HCT116 (cell line): ENCODE data around the gene TRIM13. TPM values are rescaled to one million over a fixed set of nuclear protein-coding genes. Genes with fewer than 3 reads are reported as not detected.
A peak's percentile ranks its signal among the peaks of the same experiment; 100 is the strongest.

Source experiments
- ATAC-seq: fragments of 200-7000 bp; cut with Tn5 transposase; 2 replicates; pipeline ENCODE4 v1.9.1; 2020; ENCODE audit warnings: mild to moderate bottlenecking, moderate library complexity
- BruUV-seq: library from RNA; stranded (reverse); fragments of 400-500 nt; replicated peaks from 2 replicates; lab custom pipeline; 2021; lab: Mats Ljungman, UMichigan
- CTCF ChIA-PET: fragments of 300-600 bp; sonication (Branson Sonifier 250); formaldehyde crosslinking; loops from one replicate; lab custom pipeline; 2021; ENCODE audit warnings: antibody characterized with exemption; lab: Charles Lee
- POLR2A ChIA-PET: fragments of 300-600, 350-600 bp; sonication (Branson Sonifier 250); formaldehyde crosslinking; loops from one replicate; lab custom pipeline; 2021; ENCODE audit warnings: antibody characterized with exemption; lab: Charles Lee
- RAD21 ChIA-PET, 2 experiments: fragments of 300-600 bp; sonication (Branson Sonifier 250); formaldehyde crosslinking; loops; one replicate each; lab custom pipeline; 2023; ENCODE audit warnings: low total read pairs in 2 of 2; ENCODE audit not compliant: uncharacterized antibody in 2 of 2, unreplicated experiment in 2 of 2, low non-redundant PET in 1 of 2; lab: Charles Lee
- DNase-seq: peaks from one replicate; pipeline ENCODE4 v3.0.0-alpha.2; 2010; ENCODE audit warnings: low read depth, low spot score
- H2AFZ ChIP-seq: fragments of 200-600 bp; shearing (Covaris generic), sonication (generic); 2 replicates; pipeline ENCODE4 v1.6.1; 2017; ENCODE audit warnings: low read depth, mixed run types, mixed read lengths, antibody characterized with exemption, low read length; ENCODE audit not compliant: poor library complexity, severe bottlenecking
- H3K27ac ChIP-seq: 2 replicates; pipeline ENCODE4 v1.5.1; 2012; ENCODE audit warnings: low read depth, low read length
- H3K27me3 ChIP-seq: fragments of 200-600 bp; sonication (generic); 2 replicates; pipeline ENCODE4 v1.6.1; 2016; ENCODE audit warnings: mixed run types, low read length, mixed read lengths; ENCODE audit not compliant: insufficient read depth
- H3K36me3 ChIP-seq, 2 experiments: fragments of 200-500 bp in 1 of 2; fragments of 200-600 bp in 1 of 2; sonication (Bioruptor generic) in 1 of 2; sonication (generic) in 1 of 2; 2 replicates each; pipeline versions ENCODE4 v1.5.1 to v1.6.1; 2014 to 2016; ENCODE audit warnings: low read length in 2 of 2, inconsistent platforms in 1 of 2, mixed read lengths in 1 of 2, mixed run types in 1 of 2; ENCODE audit not compliant: insufficient read depth in 2 of 2, control insufficient read depth in 1 of 2
- H3K4me1 ChIP-seq, 2 experiments: fragments of 200-600 bp in 1 of 2; sonication (generic) in 1 of 2; 2 replicates each; pipeline versions ENCODE4 v1.5.1 to v1.6.1; 2012 to 2017; ENCODE audit warnings: low read length in 2 of 2, inconsistent platforms in 1 of 2, mild to moderate bottlenecking in 1 of 2, mixed read lengths in 1 of 2, mixed run types in 1 of 2, moderate library complexity in 1 of 2; ENCODE audit not compliant: insufficient read depth in 2 of 2, control insufficient read depth in 1 of 2
- H3K4me2 ChIP-seq: fragments of 200-600 bp; sonication (generic); 2 replicates; pipeline ENCODE4 v1.6.1; 2017; ENCODE audit warnings: mixed run types, low read length, mixed read lengths
- H3K4me3 ChIP-seq, 2 experiments: fragments of 200-600 bp in 1 of 2; sonication (generic) in 1 of 2; replicated peaks in 1 of 2; 2 replicates each; pipeline ENCODE4 v1.5.1; 2011 to 2016; ENCODE audit warnings: low read length in 2 of 2, control low read depth in 1 of 2, low read depth in 1 of 2, mild to moderate bottlenecking in 1 of 2, mixed read lengths in 1 of 2, mixed run types in 1 of 2
- H3K79me2 ChIP-seq: fragments of 200-600 bp; sonication (generic); 2 replicates; pipeline ENCODE4 v1.6.1; 2017; ENCODE audit warnings: mild to moderate bottlenecking, mixed run types, low read length, moderate library complexity, mixed read lengths; ENCODE audit not compliant: insufficient read depth
- H3K9ac ChIP-seq: fragments of 200-600 bp; sonication (generic); 2 replicates; pipeline ENCODE4 v1.6.1; 2016; ENCODE audit warnings: low read length, mixed read lengths
- H3K9me2 ChIP-seq: fragments of 200-600 bp; sonication (generic), shearing (Covaris generic); 2 replicates; pipeline ENCODE4 v1.6.1; 2017; ENCODE audit warnings: mixed run types, mild to moderate bottlenecking, moderate library complexity; ENCODE audit not compliant: insufficient read depth
- H3K9me3 ChIP-seq, 2 experiments: fragments of 200-500 bp in 1 of 2; fragments of 200-600 bp in 1 of 2; sonication (Bioruptor generic) in 1 of 2; sonication (generic) in 1 of 2; 2 replicates each; pipeline ENCODE4 v1.6.1; 2014 to 2017; ENCODE audit warnings: low read length in 2 of 2, mixed read lengths in 2 of 2, inconsistent platforms in 1 of 2, low read depth in 1 of 2, mild to moderate bottlenecking in 1 of 2, mixed run types in 1 of 2, moderate library complexity in 1 of 2; ENCODE audit not compliant: control insufficient read depth in 1 of 2, insufficient read depth in 1 of 2
- H4K20me1 ChIP-seq: fragments of 200-600 bp; sonication (generic), shearing (Covaris generic); 2 replicates; pipeline ENCODE4 v1.6.1; 2017; ENCODE audit warnings: mixed run types, mild to moderate bottlenecking, moderate library complexity; ENCODE audit not compliant: insufficient read depth
- CBX3 ChIP-seq: IDR thresholded peaks from 2 replicates; pipeline ENCODE4 v1.6.1; 2012; ENCODE audit warnings: low read depth
- CEBPB ChIP-seq: IDR thresholded peaks from 2 replicates; pipeline ENCODE4 v1.6.1; 2012; ENCODE audit warnings: low read depth
- EZH2phosphoT487 ChIP-seq: fragments of 200-600 bp; IDR thresholded peaks from 2 replicates; pipeline ENCODE4 v1.6.1; 2018; ENCODE audit warnings: antibody characterized with exemption, borderline replicate concordance
- POLR2A ChIP-seq: IDR thresholded peaks from 2 replicates; pipeline ENCODE4 v1.7.0; 2011; ENCODE audit warnings: borderline replicate concordance; ENCODE audit not compliant: insufficient read depth, insufficient read length; ENCODE audit errors: extremely low read depth
- RAD21 ChIP-seq: IDR thresholded peaks from 2 replicates; pipeline ENCODE4 v1.6.1; 2012; ENCODE audit warnings: low read depth, mild to moderate bottlenecking
- SP1 ChIP-seq: IDR thresholded peaks from 2 replicates; pipeline ENCODE4 v1.6.1; 2012; ENCODE audit warnings: low read depth
- YY1 ChIP-seq: IDR thresholded peaks from 2 replicates; pipeline ENCODE4 v1.6.1; 2011; ENCODE audit warnings: low read length, low read depth, moderate library complexity, mild to moderate bottlenecking; ENCODE audit not compliant: insufficient replicate concordance; ENCODE audit errors: extremely low read depth
- intact Hi-C: fragments of 100-400 bp; cut with micrococcal nuclease; formaldehyde crosslinking; loops from 2 replicates; pipeline ENCODE4 v1.10.0; 2022
- total RNA-seq: library from RNA; stranded (reverse); gene quantifications from one replicate; pipeline ENCODE4 v1.2.1, GENCODE V29; 2021; ENCODE audit not compliant: unreplicated experiment
- TF ChIP-seq, protein P1 (sequence below): IDR thresholded peaks from 2 replicates; pipeline ENCODE4 v1.6.1; 2012; ENCODE audit warnings: low read depth
- TF ChIP-seq, protein P2 (sequence below): IDR thresholded peaks from 2 replicates; pipeline ENCODE4 v1.6.1; 2012

Gene TRIM13
- total RNA-seq, 1 experiment from 2014 or later, result 24.6 TPM

DNA sequence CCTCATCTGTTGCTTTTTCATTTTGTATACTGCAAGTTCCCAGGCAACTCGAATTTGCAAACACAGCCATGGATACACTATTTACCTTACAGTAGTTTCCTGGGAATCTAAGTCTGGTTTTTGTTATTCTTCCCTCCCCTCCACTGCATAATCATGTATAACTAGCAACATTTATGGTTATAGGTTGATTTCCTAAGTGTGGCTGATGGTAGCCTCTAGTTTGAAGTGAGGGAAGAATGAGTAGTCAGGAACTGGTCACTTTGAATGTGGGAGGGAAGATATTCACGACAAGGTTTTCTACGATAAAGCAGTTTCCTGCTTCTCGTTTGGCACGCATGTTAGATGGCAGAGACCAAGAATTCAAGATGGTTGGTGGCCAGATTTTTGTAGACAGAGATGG lies 18.4 kb downstream of the TRIM13 start, which contains the start of gene KCNRG:
Gene KCNRG, plus strand, starts transcription at position 187 of the 400 bp plus-strand sequence. Its CDS starts 50 bp downstream, at position 237.
- peaks cover 28 to 30% of the 10 kb centered on the region in 2 experiments for H3K36me3 ChIP-seq
- no peak within 1 kb of the TSS for H3K27ac ChIP-seq
- CTCF ChIA-PET, result interaction anchor here (2.9 kb wide), 1 partner anchor 18 kb away, joined by 9 read pairs; the partner anchor contains the start of gene TRIM13

More for the DNA sequence above, 18.4 kb downstream of the TRIM13 start, which contains the start of gene KCNRG:
- no peaks in the 10 kb centered on the region for H3K27me3 ChIP-seq
- H3K4me2 ChIP-seq, result no peak within 1 kb of the TSS
- TSS peak; percentile 10 for BruUV-seq
- no peaks in the 10 kb centered on the region for H3K9me2 ChIP-seq
- H3K9ac ChIP-seq, result no peak within 1 kb of the TSS
- no peak within 1 kb of the TSS for H3K4me3 ChIP-seq
- H3K4me1 ChIP-seq, result no peaks in the 10 kb centered on the region
- intact Hi-C loops, result no loop called here
- H3K9me3 ChIP-seq, result no peaks in the 10 kb centered on the region
- no peak for TF ChIP-seq CEBPB
- TF ChIP-seq POLR2A, result no peak
- TF ChIP-seq RAD21, result no peak
- TF ChIP-seq YY1, result no peak
- TF ChIP-seq, protein P1, sequence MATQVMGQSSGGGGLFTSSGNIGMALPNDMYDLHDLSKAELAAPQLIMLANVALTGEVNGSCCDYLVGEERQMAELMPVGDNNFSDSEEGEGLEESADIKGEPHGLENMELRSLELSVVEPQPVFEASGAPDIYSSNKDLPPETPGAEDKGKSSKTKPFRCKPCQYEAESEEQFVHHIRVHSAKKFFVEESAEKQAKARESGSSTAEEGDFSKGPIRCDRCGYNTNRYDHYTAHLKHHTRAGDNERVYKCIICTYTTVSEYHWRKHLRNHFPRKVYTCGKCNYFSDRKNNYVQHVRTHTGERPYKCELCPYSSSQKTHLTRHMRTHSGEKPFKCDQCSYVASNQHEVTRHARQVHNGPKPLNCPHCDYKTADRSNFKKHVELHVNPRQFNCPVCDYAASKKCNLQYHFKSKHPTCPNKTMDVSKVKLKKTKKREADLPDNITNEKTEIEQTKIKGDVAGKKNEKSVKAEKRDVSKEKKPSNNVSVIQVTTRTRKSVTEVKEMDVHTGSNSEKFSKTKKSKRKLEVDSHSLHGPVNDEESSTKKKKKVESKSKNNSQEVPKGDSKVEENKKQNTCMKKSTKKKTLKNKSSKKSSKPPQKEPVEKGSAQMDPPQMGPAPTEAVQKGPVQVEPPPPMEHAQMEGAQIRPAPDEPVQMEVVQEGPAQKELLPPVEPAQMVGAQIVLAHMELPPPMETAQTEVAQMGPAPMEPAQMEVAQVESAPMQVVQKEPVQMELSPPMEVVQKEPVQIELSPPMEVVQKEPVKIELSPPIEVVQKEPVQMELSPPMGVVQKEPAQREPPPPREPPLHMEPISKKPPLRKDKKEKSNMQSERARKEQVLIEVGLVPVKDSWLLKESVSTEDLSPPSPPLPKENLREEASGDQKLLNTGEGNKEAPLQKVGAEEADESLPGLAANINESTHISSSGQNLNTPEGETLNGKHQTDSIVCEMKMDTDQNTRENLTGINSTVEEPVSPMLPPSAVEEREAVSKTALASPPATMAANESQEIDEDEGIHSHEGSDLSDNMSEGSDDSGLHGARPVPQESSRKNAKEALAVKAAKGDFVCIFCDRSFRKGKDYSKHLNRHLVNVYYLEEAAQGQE, result no peak
- TF ChIP-seq SP1, result no peak
- TF ChIP-seq CBX3, result no peak
- no peak for TF ChIP-seq EZH2phosphoT487
- TF ChIP-seq, protein P2, sequence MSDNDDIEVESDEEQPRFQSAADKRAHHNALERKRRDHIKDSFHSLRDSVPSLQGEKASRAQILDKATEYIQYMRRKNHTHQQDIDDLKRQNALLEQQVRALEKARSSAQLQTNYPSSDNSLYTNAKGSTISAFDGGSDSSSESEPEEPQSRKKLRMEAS, result no peak
- ChIA-PET RAD21 (no interaction called here), POLR2A (interaction anchor here (1.4 kb wide), 1 partner anchor 18 kb away, joined by 4 read pairs; the partner anchor contains the start of gene TRIM13)
- no peak for ATAC-seq
- H2AFZ ChIP-seq, result no peak within 1 kb of the TSS
- DNase-seq, result no peak
- peaks cover 12% of the 10 kb centered on the region; the same call in 1 of the 2 replicates for H4K20me1 ChIP-seq
- H3K79me2 ChIP-seq, result peaks cover 34% of the 10 kb centered on the region
